ENCODE data around the gene MBNL2.

The MBNL2 gene

GRCh38 chr13:97359181-97360057, 137.3 kb downstream of the MBNL2 start:
- TF ChIP-seq MAX (IDR thresholded peaks at IDR 0.05) (no peak), CEBPB (IDR thresholded peaks at IDR 0.05) (peak; percentile 80), RAD21 (IDR thresholded peaks at IDR 0.05; ENCODE audit: low read depth) (peak; percentile 87)

GRCh38 chr13:97360610-97361009, 138.5 kb downstream of the MBNL2 start:
- TF ChIP-seq TEAD4 (IDR thresholded peaks at IDR 0.05), result no peak
- TF ChIP-seq MAX (IDR thresholded peaks at IDR 0.05), result no peak

GRCh38 chr13:97364031-97364430, 141.9 kb downstream of the MBNL2 start:
- no peak for TF ChIP-seq TAF1 (IDR thresholded peaks at IDR 0.05; ENCODE audit: low read depth)

- no peak for TF ChIP-seq MAX (IDR thresholded peaks at IDR 0.05)
- no peak for TF ChIP-seq RAD21 (IDR thresholded peaks at IDR 0.05; ENCODE audit: low read depth)
- no peak for TF ChIP-seq USF1 (IDR thresholded peaks at IDR 0.05)
- TF ChIP-seq FOXM1 (IDR thresholded peaks at IDR 0.05; ENCODE audit: borderline replicate concordance, low read depth), result no peak
- no peak for TF ChIP-seq CREB1 (IDR thresholded peaks at IDR 0.05; ENCODE audit: low read depth)
- TF ChIP-seq YY1 (IDR thresholded peaks at IDR 0.05; ENCODE audit: low read depth), result no peak
- no peak for TF ChIP-seq ZBTB7A (IDR thresholded peaks at IDR 0.05; ENCODE audit: low read depth)
- TF ChIP-seq REST (IDR thresholded peaks at IDR 0.05; ENCODE audit: low read depth), result no peak
- no peak for TF ChIP-seq TEAD4 (IDR thresholded peaks at IDR 0.05)
- TF ChIP-seq TCF12 (IDR thresholded peaks at IDR 0.05; ENCODE audit: low read depth), result no peak
- TF ChIP-seq NFIC (IDR thresholded peaks at IDR 0.05), result no peak
- no peak for TF ChIP-seq TAF1 (IDR thresholded peaks at IDR 0.05; ENCODE audit: low read depth)
- no peak for TF ChIP-seq EGR1 (IDR thresholded peaks at IDR 0.05)
- TF ChIP-seq CEBPB (IDR thresholded peaks at IDR 0.05), result no peak
- no peak for TF ChIP-seq EP300 (IDR thresholded peaks at IDR 0.05; ENCODE audit: borderline replicate concordance)
Measured at GRCh38 chr13:97364827-97365226, 142.7 kb downstream of the MBNL2 start.

GRCh38 chr13:97366172-97366688, 144.1 kb downstream of the MBNL2 start:
- TF ChIP-seq TAF1 (IDR thresholded peaks at IDR 0.05; ENCODE audit: low read depth), result no peak
- TF ChIP-seq YY1 (IDR thresholded peaks at IDR 0.05; ENCODE audit: low read depth), result no peak
- TF ChIP-seq CREB1 (IDR thresholded peaks at IDR 0.05; ENCODE audit: low read depth), result no peak
- TF ChIP-seq REST (IDR thresholded peaks at IDR 0.05; ENCODE audit: low read depth), result no peak
- TF ChIP-seq NFIC (IDR thresholded peaks at IDR 0.05), result no peak
- no peak for TF ChIP-seq MAX (IDR thresholded peaks at IDR 0.05)
- no peak for TF ChIP-seq USF1 (IDR thresholded peaks at IDR 0.05)
- no peak for TF ChIP-seq FOXM1 (IDR thresholded peaks at IDR 0.05; ENCODE audit: borderline replicate concordance, low read depth)
- no peak for TF ChIP-seq RAD21 (IDR thresholded peaks at IDR 0.05; ENCODE audit: low read depth)
- TF ChIP-seq EGR1 (IDR thresholded peaks at IDR 0.05), result no peak
- TF ChIP-seq CEBPB (IDR thresholded peaks at IDR 0.05), result no peak
- TF ChIP-seq TCF12 (IDR thresholded peaks at IDR 0.05; ENCODE audit: low read depth), result no peak
- TF ChIP-seq TEAD4 (IDR thresholded peaks at IDR 0.05), result no peak
- no peak for TF ChIP-seq EP300 (IDR thresholded peaks at IDR 0.05; ENCODE audit: borderline replicate concordance)
- no peak for TF ChIP-seq ZBTB7A (IDR thresholded peaks at IDR 0.05; ENCODE audit: low read depth)
